NCI-H1436 treated with DMSO at 0.1 percent for 48 hours (cell line): Measurements from ENCODE around the gene APLN.

Experiments
- DNase-seq: peaks from one replicate; lab custom pipeline; 2025; lab: John Stamatoyannopoulos, UW

APLN gene

GRCh38 chrX:129640737-129641136, 14.0 kb downstream of the APLN start:
- DNase-seq = no peak

- no peak for DNase-seq
Measured at GRCh38 chrX:129638917-129639316, 15.8 kb downstream of the APLN start.

GRCh38 chrX:129637217-129638109, 17.3 kb downstream of the APLN start:
- no peak for DNase-seq

GRCh38 chrX:129636175-129636681, 18.5 kb downstream of the APLN start:
- no peak for DNase-seq

- DNase-seq = no peak
Measured at GRCh38 chrX:129634541-129634940, 20.2 kb downstream of the APLN start.

- no peak for DNase-seq
Measured at GRCh38 chrX:129632443-129632842, 22.3 kb downstream of the APLN start.

GRCh38 chrX:129631849-129632248, 22.9 kb downstream of the APLN start:
- no peak for DNase-seq

- DNase-seq = no peak
Measured at GRCh38 chrX:129629837-129630236, 24.9 kb downstream of the APLN start.

- DNase-seq = no peak
Measured at GRCh38 chrX:129626026-129626425, 28.7 kb downstream of the APLN start.

- DNase-seq = no peak
Measured at GRCh38 chrX:129622757-129623301, 31.9 kb downstream of the APLN start.

GRCh38 chrX:129618997-129619396, 35.8 kb downstream of the APLN start:
- DNase-seq = no peak

- DNase-seq = no peak
Measured at GRCh38 chrX:129617420-129617819, 37.3 kb downstream of the APLN start.

- no peak for DNase-seq
Measured at GRCh38 chrX:129614481-129615255, 40.1 kb downstream of the APLN start.

GRCh38 chrX:129613596-129613995, 41.2 kb downstream of the APLN start:
- no peak for DNase-seq

GRCh38 chrX:129612396-129612795, 42.4 kb downstream of the APLN start:
- DNase-seq = no peak

GRCh38 chrX:129609395-129609794, 45.4 kb downstream of the APLN start:
- no peak for DNase-seq

- no peak for DNase-seq
Measured at GRCh38 chrX:129608496-129608895, 46.3 kb downstream of the APLN start.

- DNase-seq = no peak
Measured at GRCh38 chrX:129606918-129607317, 47.8 kb downstream of the APLN start.

- DNase-seq = no peak
Measured at GRCh38 chrX:129600981-129601424, 53.8 kb downstream of the APLN start.

GRCh38 chrX:129599996-129600395, 54.8 kb downstream of the APLN start:
- DNase-seq = no peak

- no peak for DNase-seq
Measured at GRCh38 chrX:129599499-129599898, 55.3 kb downstream of the APLN start.

- no peak for DNase-seq
Measured at GRCh38 chrX:129597905-129598304, 56.9 kb downstream of the APLN start.

GRCh38 chrX:129596077-129596476, 58.7 kb downstream of the APLN start:
- no peak for DNase-seq
